Fibroblast of villous mesenchyme (primary cell): ENCODE data around the gene PLEKHG4B. TPM values are rescaled to one million over a fixed set of nuclear protein-coding genes. Genes with fewer than 3 reads are reported as not detected.

ENCODE experiments used
- DNase-seq: peaks from one replicate; pipeline ENCODE4 v3.0.0-alpha.2; 2010; ENCODE audit warnings: low read depth
- H3K4me3 ChIP-seq: 2 replicates; pipeline ENCODE4 v1.5.1; 2011; ENCODE audit warnings: low read depth, mild to moderate bottlenecking, low read length
- total RNA-seq: library from RNA; depleted of rRNA; stranded (reverse); fragments of >200 nt; gene quantifications from 2 replicates; pipeline ENCODE4 v1.2.3, GENCODE V29; 2012
- TF ChIP-seq, protein P1 (sequence below): IDR thresholded peaks from 2 replicates; pipeline ENCODE4 v1.5.1; 2012; ENCODE audit warnings: low read depth, mild to moderate bottlenecking, low read length; ENCODE audit not compliant: insufficient read depth

The PLEKHG4B gene
- total RNA-seq, 1 donor: under 0.01 TPM

- no peak overlapping the region for H3K4me3 ChIP-seq
- TF ChIP-seq, protein P1, sequence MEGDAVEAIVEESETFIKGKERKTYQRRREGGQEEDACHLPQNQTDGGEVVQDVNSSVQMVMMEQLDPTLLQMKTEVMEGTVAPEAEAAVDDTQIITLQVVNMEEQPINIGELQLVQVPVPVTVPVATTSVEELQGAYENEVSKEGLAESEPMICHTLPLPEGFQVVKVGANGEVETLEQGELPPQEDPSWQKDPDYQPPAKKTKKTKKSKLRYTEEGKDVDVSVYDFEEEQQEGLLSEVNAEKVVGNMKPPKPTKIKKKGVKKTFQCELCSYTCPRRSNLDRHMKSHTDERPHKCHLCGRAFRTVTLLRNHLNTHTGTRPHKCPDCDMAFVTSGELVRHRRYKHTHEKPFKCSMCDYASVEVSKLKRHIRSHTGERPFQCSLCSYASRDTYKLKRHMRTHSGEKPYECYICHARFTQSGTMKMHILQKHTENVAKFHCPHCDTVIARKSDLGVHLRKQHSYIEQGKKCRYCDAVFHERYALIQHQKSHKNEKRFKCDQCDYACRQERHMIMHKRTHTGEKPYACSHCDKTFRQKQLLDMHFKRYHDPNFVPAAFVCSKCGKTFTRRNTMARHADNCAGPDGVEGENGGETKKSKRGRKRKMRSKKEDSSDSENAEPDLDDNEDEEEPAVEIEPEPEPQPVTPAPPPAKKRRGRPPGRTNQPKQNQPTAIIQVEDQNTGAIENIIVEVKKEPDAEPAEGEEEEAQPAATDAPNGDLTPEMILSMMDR: no peak
- no peak for DNase-seq
Measured at GRCh38 chr5:198516-199196, 106.7 kb downstream of the PLEKHG4B start.

DNA sequence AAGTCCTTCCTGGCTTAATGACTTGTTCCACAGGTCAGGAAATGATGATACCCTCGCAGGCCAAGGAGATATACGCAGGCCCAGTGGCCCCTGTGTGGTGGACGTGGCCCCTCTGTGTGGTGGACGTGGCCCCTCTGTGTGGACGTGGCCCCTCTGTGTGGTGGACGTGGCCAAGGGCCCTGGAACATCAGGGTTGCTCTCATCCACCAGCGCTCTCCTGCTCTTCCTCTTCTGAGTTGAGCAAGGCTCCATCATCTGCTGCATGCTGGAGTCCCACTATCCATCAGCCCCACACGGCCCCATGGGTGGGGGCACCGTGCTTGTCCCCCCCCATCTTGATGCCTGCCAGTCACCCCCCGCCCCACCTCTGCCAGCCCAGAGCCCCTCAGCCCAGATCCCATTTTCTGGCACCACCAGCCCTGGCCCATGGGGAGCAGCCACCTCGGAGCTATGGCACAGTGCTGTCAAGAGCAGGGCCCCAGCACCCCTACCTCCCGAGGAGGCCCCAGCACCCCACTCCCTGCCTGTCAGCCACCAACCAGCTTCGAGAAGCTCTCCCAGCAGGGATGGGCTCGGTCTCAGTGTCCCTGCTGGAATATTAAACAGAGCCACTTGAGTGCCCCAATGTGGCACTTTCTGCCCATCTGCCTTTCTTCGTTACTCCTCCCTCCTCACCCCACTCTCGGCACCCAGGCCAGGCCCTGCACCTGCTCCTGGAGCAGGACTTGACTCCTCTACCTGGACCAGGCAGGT lies 107.4 kb downstream of the PLEKHG4B start:
- no peak overlapping the region for H3K4me3 ChIP-seq
- DNase-seq: no peak
- TF ChIP-seq, protein P1: no peak

- TF ChIP-seq, protein P1: no peak
Measured at GRCh38 chr5:199950-200645, 108.1 kb downstream of the PLEKHG4B start.

DNA sequence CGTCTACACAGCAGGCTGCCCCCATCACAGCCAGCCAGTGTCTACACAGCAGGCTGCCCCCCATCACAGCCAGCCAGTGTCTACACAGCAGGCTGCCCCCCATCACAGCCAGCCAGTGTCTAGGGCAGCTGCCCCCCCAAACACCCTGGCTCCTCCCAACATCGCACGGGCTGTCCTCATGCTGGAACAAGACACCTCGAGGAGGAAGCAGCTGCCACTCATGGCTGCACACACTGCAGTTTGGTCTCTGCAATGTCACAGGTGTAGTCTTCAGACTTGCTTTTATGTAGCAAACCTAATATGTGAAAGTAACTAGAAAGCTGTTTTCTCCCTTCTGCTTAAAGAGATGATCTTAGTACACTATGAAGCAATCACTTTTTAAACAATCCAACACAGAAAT lies 109.0 kb downstream of the PLEKHG4B start:
- no peak for DNase-seq
- no peak overlapping the region for H3K4me3 ChIP-seq
- TF ChIP-seq, protein P1: no peak

More at GRCh38 chr5:199950-200645, 108.1 kb downstream of the PLEKHG4B start:
- DNase-seq: no peak
- H3K4me3 ChIP-seq: no peak overlapping the region

DNA sequence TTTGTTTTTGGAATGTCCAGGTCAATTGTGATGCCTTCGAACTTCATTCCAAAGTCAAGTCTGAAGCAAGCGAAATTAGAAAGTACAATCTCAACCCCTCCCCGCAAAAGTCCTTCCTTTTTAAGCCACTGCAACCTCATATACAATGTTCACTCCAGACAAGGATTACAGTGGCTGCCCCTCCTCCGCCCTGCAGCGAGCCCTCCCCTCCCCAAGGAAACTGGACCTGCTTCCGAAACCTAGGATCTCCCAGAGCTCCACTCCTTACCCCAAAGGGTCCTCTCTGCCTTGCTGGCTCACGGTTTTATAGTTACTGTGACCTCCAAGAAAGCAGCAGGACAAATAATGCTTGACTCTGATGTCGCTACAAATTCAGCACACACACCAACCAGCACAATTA lies 109.7 kb downstream of the PLEKHG4B start:
- H3K4me3 ChIP-seq: no peak overlapping the region
- DNase-seq: no peak
- TF ChIP-seq, protein P1: no peak

- no peak overlapping the region for H3K4me3 ChIP-seq
- no peak for DNase-seq
- TF ChIP-seq, protein P1: no peak
Measured at GRCh38 chr5:203246-203930, 111.4 kb downstream of the PLEKHG4B start.
